T-cell (primary cell): ENCODE measurements around the gene MSLN. TPM values are rescaled to one million over a fixed set of nuclear protein-coding genes. Genes with fewer than 3 reads are reported as not detected.
"Not testable (repeated sequence)": the region's sequence is repeated elsewhere in the genome, so short reads cannot be mapped to it uniquely, and the experiment has no call there.

Experiments used
- ATAC-seq, 4 experiments: fragments of 200-7000 bp in 3 of 4; fragments of 150-1000 bp in 1 of 4; cut with Tn5 transposase; replicated peaks in 1 of 4; 1 replicate in 3 of 4; 2 replicates in 1 of 4; pipeline ENCODE4 v1.10.0; 2021; ENCODE audit warnings: moderate library complexity in 3 of 4, mild to moderate bottlenecking in 2 of 4, moderate number of reproducible peaks in 1 of 4
- CTCF ChIA-PET, 2 donors: fragments of 300-600 bp; sonication (Branson Sonifier 250); formaldehyde crosslinking; loops; one replicate each; lab custom pipeline; 2022; ENCODE audit warnings: antibody characterized with exemption in 2 of 2; lab: Charles Lee
- POLR2A ChIA-PET, 2 donors: fragments of 300-600 bp; sonication (Branson Sonifier 250); formaldehyde crosslinking; loops; one replicate each; lab custom pipeline; 2022; ENCODE audit warnings: antibody characterized with exemption in 2 of 2; lab: Charles Lee
- DNase-seq, 35 experiments: peaks; one replicate each; pipeline versions ENCODE4 v3.0.0 to v3.0.0-alpha.2; 2013 to 2023
- H3K27ac ChIP-seq: one replicate; pipeline ENCODE4 v1.5.1; 2013; ENCODE audit warnings: low read length
- H3K27me3 ChIP-seq, 2 experiments: replicated peaks in 1 of 2; 1 replicate in 1 of 2; 2 replicates in 1 of 2; pipeline versions ENCODE4 v1.6.1 to v1.7.0; 2013; ENCODE audit warnings: low read length in 1 of 2, mixed read lengths in 1 of 2; ENCODE audit not compliant: control insufficient read depth in 2 of 2, insufficient read depth in 2 of 2; ENCODE audit errors: extremely low read depth in 1 of 2
- H3K36me3 ChIP-seq, 2 donors: 1 replicate in 1 of 2; 2 replicates in 1 of 2; pipeline versions ENCODE4 v1.6.1 to v1.7.0; 2013; ENCODE audit warnings: low read length in 1 of 2; ENCODE audit not compliant: control insufficient read depth in 2 of 2, insufficient read depth in 1 of 2; ENCODE audit errors: extremely low read depth in 1 of 2
- H3K4me1 ChIP-seq, 2 experiments: 1 replicate in 1 of 2; 2 replicates in 1 of 2; pipeline versions ENCODE4 v1.6.1 to v1.7.0; 2013; ENCODE audit warnings: low read length in 2 of 2, mixed read lengths in 1 of 2; ENCODE audit not compliant: insufficient read depth in 2 of 2, control insufficient read depth in 1 of 2; ENCODE audit errors: extremely low read depth in 1 of 2
- H3K4me3 ChIP-seq, 2 donors: 1 replicate in 1 of 2; 2 replicates in 1 of 2; pipeline versions ENCODE4 v1.5.1 to v1.7.0; 2013; ENCODE audit warnings: mild to moderate bottlenecking in 2 of 2, low read length in 1 of 2, moderate library complexity in 1 of 2; ENCODE audit not compliant: control insufficient read depth in 1 of 2; ENCODE audit errors: extremely low read depth in 1 of 2
- H3K9me3 ChIP-seq: 2 replicates; pipeline ENCODE4 v1.7.0; 2013
- H3K27ac Mint-ChIP-seq, 2 donors: one replicate each; pipeline ENCODE4 v1.8.0; 2020 to 2021; ENCODE audit warnings: mild to moderate bottlenecking in 2 of 2, mixed read lengths in 2 of 2
- H3K27me3 Mint-ChIP-seq, 2 donors: one replicate each; pipeline ENCODE4 v1.8.0; 2021 to 2022; ENCODE audit warnings: mixed read lengths in 2 of 2
- H3K36me3 Mint-ChIP-seq: one replicate; pipeline ENCODE4 v1.8.0; 2021; ENCODE audit warnings: mixed read lengths
- H3K4me1 Mint-ChIP-seq, 3 donors: one replicate each; pipeline ENCODE4 v1.8.0; 2020 to 2022; ENCODE audit warnings: mixed read lengths in 3 of 3, mild to moderate bottlenecking in 1 of 3
- H3K4me3 Mint-ChIP-seq, 3 donors: one replicate each; pipeline ENCODE4 v1.8.0; 2020 to 2022; ENCODE audit warnings: mild to moderate bottlenecking in 3 of 3, mixed read lengths in 3 of 3, moderate library complexity in 3 of 3
- H3K9me3 Mint-ChIP-seq, 3 donors: one replicate each; pipeline ENCODE4 v1.8.0; 2020 to 2022; ENCODE audit warnings: mixed read lengths in 3 of 3
- WGBS: methylation state at CpG from one replicate; pipeline ENCODE4 v1.1.5; 2013; ENCODE audit warnings: missing lambda C conversion rate; ENCODE audit not compliant: insufficient coverage; 5-methylcytosine and 5-hydroxymethylcytosine counted together
- total RNA-seq, 35 experiments: library from RNA in 6 of 35; stranded (reverse) in 6 of 35; fragments of 120-200 nt in 1 of 35; gene quantifications; one replicate each; pipeline versions ENCODE4 v1.2.1 to v1.2.4 and lab custom pipeline; 2013 to 2026

Gene MSLN
- total RNA-seq, 5 donors from 2014 or later (not counting 1 experiment from before 2014, with no cell fraction given) = 0.55 to 0.60 TPM; not detected in 3

- peaks cover 0 to 50% of the 10 kb centered on the region in 2 experiments for H3K27me3 ChIP-seq
- POLR2A ChIA-PET, H3K4me1 Mint-ChIP-seq: not testable (repeated sequence)
Measured at GRCh38 chr16:776298-776697, 15.8 kb downstream of the MSLN start.

GRCh38 chr16:776824-777223 is 16.3 kb downstream of the MSLN start:
- H3K36me3 ChIP-seq = no peaks in the 10 kb centered on the region
- no peaks in the 10 kb centered on the region for H3K4me1 ChIP-seq
- CTCF ChIA-PET = no interaction called here
- no peaks in the 10 kb centered on the region for H3K9me3 ChIP-seq
- no peak overlapping the region for H3K27ac Mint-ChIP-seq
- H3K4me3 ChIP-seq = no peak overlapping the region
- H3K9me3 Mint-ChIP-seq = no peaks in the 10 kb centered on the region
- POLR2A ChIA-PET = no interaction called here
- H3K27me3 ChIP-seq = peaks cover 0 to 56% of the 10 kb centered on the region in 2 experiments
- no peaks in the 10 kb centered on the region for H3K4me1 Mint-ChIP-seq
- DNase-seq (no peak), ATAC-seq (no peak)
- H3K27me3 Mint-ChIP-seq = peaks cover 7% of the 10 kb centered on the region in 2 donors
- H3K27ac ChIP-seq = no peak overlapping the region
- WGBS = 87% methylated on average over 3 of the region's 9 CpGs
- H3K4me3 Mint-ChIP-seq = no peak overlapping the region
- H3K36me3 Mint-ChIP-seq = no peaks in the 10 kb centered on the region

More at GRCh38 chr16:776298-776697, 15.8 kb downstream of the MSLN start:
- H3K27ac ChIP-seq, H3K9me3 ChIP-seq, H3K27ac Mint-ChIP-seq, H3K27me3 Mint-ChIP-seq, H3K9me3 Mint-ChIP-seq, H3K36me3 Mint-ChIP-seq, H3K4me3 Mint-ChIP-seq, H3K4me3 ChIP-seq, ATAC-seq, H3K36me3 ChIP-seq, DNase-seq, H3K4me1 ChIP-seq, CTCF ChIA-PET: not testable (repeated sequence)
- WGBS = 60% methylated on average over 1 of the region's 10 CpGs

- Mint-ChIP-seq H3K4me3 (no peak overlapping the region), H3K4me1 (no peaks in the 10 kb centered on the region), H3K27ac (peak overlapping the region in 1 of 2 donors; percentile 67), H3K36me3 (no peaks in the 10 kb centered on the region), H3K27me3 (peaks cover 7% of the 10 kb centered on the region in 2 donors), H3K9me3 (no peaks in the 10 kb centered on the region)
- Histone ChIP-seq H3K36me3 (no peaks in the 10 kb centered on the region), H3K4me1 (no peaks in the 10 kb centered on the region), H3K27me3 (peaks cover 0 to 63% of the 10 kb centered on the region in 2 experiments), H3K4me3 (no peak overlapping the region), H3K9me3 (no peaks in the 10 kb centered on the region), H3K27ac (no peak overlapping the region)
- DNase-seq (no peak), ATAC-seq (no peak)
- WGBS = 16% methylated on average over 7 of the region's 16 CpGs
- CTCF ChIA-PET = no interaction called here
- POLR2A ChIA-PET = no interaction called here
Measured at GRCh38 chr16:777826-778225, 17.3 kb downstream of the MSLN start.

- Histone ChIP-seq H3K27ac (no peak overlapping the region), H3K4me3 (no peak overlapping the region), H3K27me3 (peaks cover 0 to 68% of the 10 kb centered on the region in 2 experiments), H3K36me3 (no peaks in the 10 kb centered on the region), H3K4me1 (no peaks in the 10 kb centered on the region), H3K9me3 (no peaks in the 10 kb centered on the region)
- no peak for ATAC-seq
- CTCF ChIA-PET = no interaction called here
- no peak for DNase-seq
- H3K27ac Mint-ChIP-seq = no peak overlapping the region
- no peaks in the 10 kb centered on the region for H3K4me1 Mint-ChIP-seq
- 63% methylated on average over 7 of the region's 11 CpGs for WGBS
- no peaks in the 10 kb centered on the region for H3K9me3 Mint-ChIP-seq
- no peak overlapping the region for H3K4me3 Mint-ChIP-seq
- no peaks in the 10 kb centered on the region for H3K36me3 Mint-ChIP-seq
- POLR2A ChIA-PET = no interaction called here
- peaks cover 7% of the 10 kb centered on the region in 2 donors for H3K27me3 Mint-ChIP-seq
Measured at GRCh38 chr16:778447-778846, 17.9 kb downstream of the MSLN start.

- ChIA-PET POLR2A (no interaction called here), CTCF (no interaction called here)
- Mint-ChIP-seq H3K9me3 (no peaks in the 10 kb centered on the region), H3K4me3 (no peak overlapping the region), H3K36me3 (no peaks in the 10 kb centered on the region), H3K4me1 (no peaks in the 10 kb centered on the region), H3K27ac (no peak overlapping the region), H3K27me3 (peaks cover 7% of the 10 kb centered on the region in 2 donors)
- Histone ChIP-seq H3K9me3 (no peaks in the 10 kb centered on the region), H3K4me3 (no peak overlapping the region), H3K27me3 (peaks cover 0 to 69% of the 10 kb centered on the region in 2 experiments), H3K27ac (no peak overlapping the region), H3K4me1 (no peaks in the 10 kb centered on the region), H3K36me3 (no peaks in the 10 kb centered on the region)
- 96% methylated on average over 2 of the region's 6 CpGs for WGBS
- DNase-seq = no peak
- no peak for ATAC-seq
Measured at GRCh38 chr16:778909-779527, 18.5 kb downstream of the MSLN start.

GRCh38 chr16:779561-779960 is 19.0 kb downstream of the MSLN start:
- peaks cover 0 to 69% of the 10 kb centered on the region in 2 experiments for H3K27me3 ChIP-seq
- no peaks in the 10 kb centered on the region for H3K36me3 Mint-ChIP-seq
- H3K4me1 ChIP-seq = no peaks in the 10 kb centered on the region
- ChIA-PET POLR2A (no interaction called here), CTCF (no interaction called here)
- H3K27me3 Mint-ChIP-seq = peaks cover 7% of the 10 kb centered on the region in 2 donors
- DNase-seq (no peak), ATAC-seq (no peak)
- no peak overlapping the region for H3K4me3 Mint-ChIP-seq
- H3K4me1 Mint-ChIP-seq = no peaks in the 10 kb centered on the region
- H3K9me3 Mint-ChIP-seq = no peaks in the 10 kb centered on the region
- no peaks in the 10 kb centered on the region for H3K9me3 ChIP-seq
- no peak overlapping the region for H3K4me3 ChIP-seq
- 82% methylated on average over 11 of the region's 13 CpGs for WGBS
- H3K36me3 ChIP-seq = no peaks in the 10 kb centered on the region
- H3K27ac ChIP-seq = no peak overlapping the region
- no peak overlapping the region for H3K27ac Mint-ChIP-seq
